Measurements from ENCODE around the gene ERVK3-1. TPM values are rescaled to one million over a fixed set of nuclear protein-coding genes. Genes with fewer than 3 reads are reported as not detected.

Gene ERVK3-1
- total RNA-seq, 2 donors from 2014 or later, result 39.6 to 54.2 TPM

- TF ChIP-seq, protein P1, sequence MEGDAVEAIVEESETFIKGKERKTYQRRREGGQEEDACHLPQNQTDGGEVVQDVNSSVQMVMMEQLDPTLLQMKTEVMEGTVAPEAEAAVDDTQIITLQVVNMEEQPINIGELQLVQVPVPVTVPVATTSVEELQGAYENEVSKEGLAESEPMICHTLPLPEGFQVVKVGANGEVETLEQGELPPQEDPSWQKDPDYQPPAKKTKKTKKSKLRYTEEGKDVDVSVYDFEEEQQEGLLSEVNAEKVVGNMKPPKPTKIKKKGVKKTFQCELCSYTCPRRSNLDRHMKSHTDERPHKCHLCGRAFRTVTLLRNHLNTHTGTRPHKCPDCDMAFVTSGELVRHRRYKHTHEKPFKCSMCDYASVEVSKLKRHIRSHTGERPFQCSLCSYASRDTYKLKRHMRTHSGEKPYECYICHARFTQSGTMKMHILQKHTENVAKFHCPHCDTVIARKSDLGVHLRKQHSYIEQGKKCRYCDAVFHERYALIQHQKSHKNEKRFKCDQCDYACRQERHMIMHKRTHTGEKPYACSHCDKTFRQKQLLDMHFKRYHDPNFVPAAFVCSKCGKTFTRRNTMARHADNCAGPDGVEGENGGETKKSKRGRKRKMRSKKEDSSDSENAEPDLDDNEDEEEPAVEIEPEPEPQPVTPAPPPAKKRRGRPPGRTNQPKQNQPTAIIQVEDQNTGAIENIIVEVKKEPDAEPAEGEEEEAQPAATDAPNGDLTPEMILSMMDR (IDR thresholded peaks at IDR 0.05), result no peak
- no peak for TF ChIP-seq POLR2A (IDR thresholded peaks at IDR 0.05)
- WGBS, 2 donors, result 56 to 62% methylated on average over 15 to 26 of the region's 26 CpGs
- intact Hi-C loops (cut with DNase I), result no loop called here
- no peaks in the 10 kb centered on the region for H3K27me3 ChIP-seq
- no peak within 1 kb of the TSS for H3K4me3 ChIP-seq
- no peaks in the 10 kb centered on the region for H3K36me3 ChIP-seq (replicated peaks in 1 of 2; ENCODE audit: insufficient read depth in 1 of 2, low read depth in 2 of 2)
- H3K4me1 ChIP-seq, result peaks cover 14% of the 10 kb centered on the region
- ATAC-seq (no peak), DNase-seq (no peak)
- no peaks in the 10 kb centered on the region for H3K9me3 ChIP-seq
- no peak within 1 kb of the TSS for H3K27ac ChIP-seq
These were observed 47.8 kb downstream of the ERVK3-1 start, which contains the start of gene A1BG for GRCh38 chr19:58352760-58353671. Gene A1BG, minus strand, starts transcription at chr19:58353492. Its CDS starts 55 bp downstream, at chr19:58353437.

DNA sequence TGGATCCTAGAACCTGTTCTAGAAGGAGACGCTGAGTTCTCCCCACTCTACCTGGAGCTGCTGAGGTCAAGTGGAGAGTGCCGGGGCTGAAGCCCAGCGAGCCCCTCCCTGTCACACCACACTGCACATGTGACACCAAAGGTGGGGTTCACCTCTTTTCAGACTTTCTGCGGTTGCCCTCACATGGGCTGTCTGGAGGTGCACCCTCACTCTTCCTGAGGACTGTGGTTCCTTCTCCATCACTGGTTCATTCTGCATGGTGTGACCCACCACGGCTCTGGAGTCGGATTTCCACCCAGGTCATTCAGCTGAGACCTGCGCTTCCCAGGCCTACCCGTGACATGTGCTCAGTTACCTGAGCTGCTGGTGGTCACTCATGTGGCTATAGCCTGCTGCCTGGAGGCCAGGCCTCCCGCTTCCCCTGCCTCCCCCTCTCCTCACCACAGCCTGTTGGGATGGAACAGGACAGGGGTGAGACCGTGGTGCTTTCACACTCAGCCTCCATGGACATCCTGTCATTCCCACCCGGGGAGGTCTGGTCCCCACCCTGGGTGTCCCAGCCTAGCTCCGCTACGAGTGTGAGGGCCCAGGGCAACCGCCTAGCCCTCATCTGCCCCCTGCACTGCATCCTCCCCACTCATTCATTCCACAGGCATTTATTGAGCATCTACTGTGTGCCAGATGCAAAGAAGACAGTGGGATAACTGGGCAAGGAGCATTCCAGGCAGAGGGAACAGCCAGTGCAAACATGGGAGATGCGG is 48.7 kb downstream of the ERVK3-1 start:
- no peaks in the 10 kb centered on the region for H3K36me3 ChIP-seq (replicated peaks in 1 of 2; ENCODE audit: insufficient read depth in 1 of 2, low read depth in 2 of 2)
- no peak overlapping the region for H3K27ac ChIP-seq
- no peak for ATAC-seq
- no peaks in the 10 kb centered on the region for H3K27me3 ChIP-seq
- DNase-seq, result no peak
- WGBS, 2 donors, result 74 to 89% methylated on average over 11 to 15 of the region's 15 CpGs
- H3K9me3 ChIP-seq, result no peaks in the 10 kb centered on the region
- intact Hi-C loops (cut with DNase I), result no loop called here
- no peak overlapping the region for H3K4me3 ChIP-seq
- TF ChIP-seq POLR2A (IDR thresholded peaks at IDR 0.05), result no peak
- TF ChIP-seq, protein P1 (IDR thresholded peaks at IDR 0.05), result no peak
- peaks cover 14% of the 10 kb centered on the region for H3K4me1 ChIP-seq

- H3K27ac ChIP-seq, result no peak overlapping the region
- peaks cover 14% of the 10 kb centered on the region for H3K4me1 ChIP-seq
- intact Hi-C loops (cut with DNase I), result no loop called here
- H3K27me3 ChIP-seq, result no peaks in the 10 kb centered on the region
- H3K4me3 ChIP-seq, result no peak overlapping the region
- H3K9me3 ChIP-seq, result no peaks in the 10 kb centered on the region
- 72 to 77% methylated on average over 5 to 6 of the region's 6 CpGs for WGBS, 2 donors
- DNase-seq (no peak), ATAC-seq (no peak)
- TF ChIP-seq, protein P1 (IDR thresholded peaks at IDR 0.05), result no peak
- no peak for TF ChIP-seq POLR2A (IDR thresholded peaks at IDR 0.05)
- H3K36me3 ChIP-seq (replicated peaks in 1 of 2; ENCODE audit: insufficient read depth in 1 of 2, low read depth in 2 of 2), result no peaks in the 10 kb centered on the region
These were observed 49.4 kb downstream of the ERVK3-1 start for GRCh38 chr19:58354478-58355030.

- ATAC-seq (no peak), DNase-seq (no peak)
- WGBS, 2 donors, result 83 to 85% methylated on average over 10 of the region's 10 CpGs
- Histone ChIP-seq H3K4me1 (peaks cover 6% of the 10 kb centered on the region), H3K27me3 (no peaks in the 10 kb centered on the region), H3K27ac (no peak overlapping the region), H3K4me3 (no peak overlapping the region), H3K9me3 (no peaks in the 10 kb centered on the region), H3K36me3 (replicated peaks in 1 of 2; ENCODE audit: insufficient read depth in 1 of 2, low read depth in 2 of 2) (no peaks in the 10 kb centered on the region)
- TF ChIP-seq, protein P1 (IDR thresholded peaks at IDR 0.05), result no peak
- TF ChIP-seq POLR2A (IDR thresholded peaks at IDR 0.05), result no peak
- intact Hi-C loops (cut with DNase I), result no loop called here
These were observed 50.1 kb downstream of the ERVK3-1 start for GRCh38 chr19:58355215-58355796.
